IPS-15b (cell line): Measurements from ENCODE around the gene CLEC2L.
A peak's percentile ranks its signal among the peaks of the same experiment; 100 is the strongest.
"Not testable (repeated sequence)": the region's sequence is repeated elsewhere in the genome, so short reads cannot be mapped to it uniquely, and the experiment has no call there.

Source experiments
- H3K27me3 ChIP-seq: one replicate; pipeline ENCODE4 v1.6.1; 2013; ENCODE audit warnings: low read length; ENCODE audit not compliant: control insufficient read depth, insufficient read depth
- H3K36me3 ChIP-seq: one replicate; pipeline ENCODE4 v1.6.1; 2013; ENCODE audit warnings: low read length; ENCODE audit not compliant: control insufficient read depth, insufficient read depth
- H3K4me1 ChIP-seq: one replicate; pipeline ENCODE4 v1.6.1; 2013; ENCODE audit warnings: mild to moderate bottlenecking, low read length; ENCODE audit not compliant: control insufficient read depth, insufficient read depth
- H3K4me3 ChIP-seq: one replicate; pipeline ENCODE4 v1.5.1; 2013; ENCODE audit warnings: low read depth, low read length
- H3K9ac ChIP-seq: one replicate; pipeline ENCODE4 v1.6.1; 2013; ENCODE audit warnings: low read depth, mild to moderate bottlenecking, low read length
- H3K9me3 ChIP-seq: one replicate; pipeline ENCODE4 v1.6.1; 2013; ENCODE audit warnings: mild to moderate bottlenecking, low read length; ENCODE audit not compliant: control insufficient read depth, insufficient read depth

The CLEC2L gene

GRCh38 chr7:139542308-139543151, 19.0 kb downstream of the CLEC2L start:
- Histone ChIP-seq H3K9ac (peak overlapping the region; percentile 1), H3K36me3 (no peaks in the 10 kb centered on the region), H3K27me3 (no peaks in the 10 kb centered on the region), H3K4me1 (peaks cover 2% of the 10 kb centered on the region), H3K4me3 (no peak overlapping the region), H3K9me3 (no peaks in the 10 kb centered on the region)

- Histone ChIP-seq H3K4me3 (no peak overlapping the region), H3K9me3 (no peaks in the 10 kb centered on the region), H3K36me3 (no peaks in the 10 kb centered on the region), H3K9ac (no peak overlapping the region), H3K4me1 (peaks cover 2% of the 10 kb centered on the region), H3K27me3 (no peaks in the 10 kb centered on the region)
These were observed 20.5 kb downstream of the CLEC2L start for GRCh38 chr7:139543801-139544603.

- Histone ChIP-seq H3K36me3 (no peaks in the 10 kb centered on the region), H3K4me3 (no peak overlapping the region), H3K9ac (no peak overlapping the region), H3K9me3 (no peaks in the 10 kb centered on the region), H3K27me3 (no peaks in the 10 kb centered on the region), H3K4me1 (peaks cover 2% of the 10 kb centered on the region)
These were observed 21.2 kb downstream of the CLEC2L start for GRCh38 chr7:139544645-139545044.

GRCh38 chr7:139548302-139549028, 25.0 kb downstream of the CLEC2L start:
- no peaks in the 10 kb centered on the region for H3K36me3 ChIP-seq
- no peaks in the 10 kb centered on the region for H3K27me3 ChIP-seq
- H3K4me3 ChIP-seq: no peak overlapping the region
- H3K4me1 ChIP-seq: peaks cover 3% of the 10 kb centered on the region
- no peaks in the 10 kb centered on the region for H3K9me3 ChIP-seq
- no peak overlapping the region for H3K9ac ChIP-seq

GRCh38 chr7:139553991-139554700, 30.7 kb downstream of the CLEC2L start:
- H3K9ac ChIP-seq, H3K27me3 ChIP-seq, H3K9me3 ChIP-seq, H3K4me3 ChIP-seq, H3K4me1 ChIP-seq, H3K36me3 ChIP-seq: not testable (repeated sequence)

- H3K4me1 ChIP-seq: peaks cover 6% of the 10 kb centered on the region
- no peaks in the 10 kb centered on the region for H3K9me3 ChIP-seq
- no peak overlapping the region for H3K4me3 ChIP-seq
- no peaks in the 10 kb centered on the region for H3K27me3 ChIP-seq
- no peaks in the 10 kb centered on the region for H3K36me3 ChIP-seq
- H3K9ac ChIP-seq: no peak overlapping the region
These were observed 34.5 kb downstream of the CLEC2L start for GRCh38 chr7:139557857-139558581.

- H3K9ac ChIP-seq: no peak overlapping the region
- H3K4me1 ChIP-seq: no peaks in the 10 kb centered on the region
- no peak overlapping the region for H3K4me3 ChIP-seq
- H3K9me3 ChIP-seq: no peaks in the 10 kb centered on the region
- H3K27me3 ChIP-seq: no peaks in the 10 kb centered on the region
- no peaks in the 10 kb centered on the region for H3K36me3 ChIP-seq
These were observed 36.0 kb downstream of the CLEC2L start for GRCh38 chr7:139559364-139560105.

GRCh38 chr7:139560199-139560598, 36.7 kb downstream of the CLEC2L start:
- Histone ChIP-seq H3K36me3 (no peaks in the 10 kb centered on the region), H3K4me3 (no peak overlapping the region), H3K27me3 (no peaks in the 10 kb centered on the region), H3K4me1 (no peaks in the 10 kb centered on the region), H3K9ac (no peak overlapping the region), H3K9me3 (no peaks in the 10 kb centered on the region)

GRCh38 chr7:139560678-139561077, 37.2 kb downstream of the CLEC2L start:
- Histone ChIP-seq H3K4me1 (no peaks in the 10 kb centered on the region), H3K27me3 (no peaks in the 10 kb centered on the region), H3K9me3 (no peaks in the 10 kb centered on the region), H3K36me3 (no peaks in the 10 kb centered on the region), H3K4me3 (no peak overlapping the region), H3K9ac (no peak overlapping the region)

GRCh38 chr7:139562491-139562890, 39.0 kb downstream of the CLEC2L start:
- Histone ChIP-seq H3K36me3 (no peaks in the 10 kb centered on the region), H3K4me3 (no peak overlapping the region), H3K9me3 (no peaks in the 10 kb centered on the region), H3K27me3 (no peaks in the 10 kb centered on the region), H3K4me1 (peaks cover 5% of the 10 kb centered on the region), H3K9ac (no peak overlapping the region)
